CD4-positive, alpha-beta T cell treated with Interleukin-17A for 1 hour (primary cell): ENCODE results near the gene GPR180.
A peak's percentile ranks its signal among the peaks of the same experiment; 100 is the strongest.
"Not testable (repeated sequence)": the region's sequence is repeated elsewhere in the genome, so short reads cannot be mapped to it uniquely, and the experiment has no call there.

Experiments
- DNase-seq: peaks from one replicate; pipeline ENCODE4 v3.0.0-alpha.2; 2020

Gene GPR180

GRCh38 chr13:94598281-94598680, 3.4 kb upstream of the GPR180 start:
- no peak for DNase-seq

GRCh38 chr13:94599877-94600276, 1.8 kb upstream of the GPR180 start:
- no peak for DNase-seq

GRCh38 chr13:94602467-94602866, 810 bp downstream of the GPR180 start:
- no peak for DNase-seq

DNA sequence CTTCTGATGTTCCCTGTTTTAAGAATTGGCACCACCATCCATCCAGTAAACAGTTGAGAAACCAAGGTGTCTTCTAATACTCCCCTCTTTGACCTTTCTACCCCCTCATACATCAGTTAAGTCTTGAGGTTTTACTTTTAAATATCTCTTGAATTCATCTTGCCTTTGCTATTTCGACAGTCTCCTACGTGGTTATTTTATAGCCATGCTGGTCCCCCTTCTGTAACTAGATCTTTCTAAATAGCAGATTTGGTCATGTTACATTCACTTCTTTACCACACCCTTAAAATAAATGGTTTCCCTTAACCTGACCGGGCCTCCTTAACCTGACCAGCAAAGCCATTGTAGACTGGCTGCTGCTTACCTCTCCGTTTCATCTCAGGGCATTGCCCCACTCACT, 5.4 kb downstream of the GPR180 start:
- DNase-seq: no peak

DNA sequence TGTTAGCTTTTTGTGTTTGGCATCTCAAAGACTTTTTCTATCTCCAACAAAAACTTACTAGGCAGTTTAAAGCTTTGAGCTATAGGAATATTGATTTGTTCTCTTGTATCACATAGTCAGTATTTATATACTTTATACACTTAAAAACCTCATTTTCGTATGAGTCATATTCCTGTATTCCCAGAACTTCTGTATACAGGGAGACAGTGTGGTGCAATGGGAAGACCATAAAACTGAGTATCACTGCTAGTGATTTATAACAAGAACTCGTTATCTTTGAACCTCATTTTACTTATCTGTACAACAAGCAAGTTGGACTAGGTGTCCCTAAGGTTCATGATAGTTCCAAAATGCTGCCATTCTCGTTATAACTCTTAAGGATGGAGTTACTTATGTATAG, 6.3 kb downstream of the GPR180 start:
- no peak for DNase-seq

GRCh38 chr13:94608586-94608985, 6.9 kb downstream of the GPR180 start:
- DNase-seq: no peak

GRCh38 chr13:94609196-94609595, 7.5 kb downstream of the GPR180 start:
- no peak for DNase-seq

GRCh38 chr13:94610475-94610874, 8.8 kb downstream of the GPR180 start:
- DNase-seq: no peak

- no peak for DNase-seq
These were observed 10.4 kb downstream of the GPR180 start for GRCh38 chr13:94612050-94612449.

GRCh38 chr13:94613051-94613450, 11.4 kb downstream of the GPR180 start:
- no peak for DNase-seq

- DNase-seq: peak; percentile 72
These were observed 15.8 kb downstream of the GPR180 start for GRCh38 chr13:94617389-94618000.

- peak; percentile 28 for DNase-seq
These were observed 18.7 kb downstream of the GPR180 start for GRCh38 chr13:94620286-94620896.

GRCh38 chr13:94622344-94622743, 20.7 kb downstream of the GPR180 start:
- no peak for DNase-seq

DNA sequence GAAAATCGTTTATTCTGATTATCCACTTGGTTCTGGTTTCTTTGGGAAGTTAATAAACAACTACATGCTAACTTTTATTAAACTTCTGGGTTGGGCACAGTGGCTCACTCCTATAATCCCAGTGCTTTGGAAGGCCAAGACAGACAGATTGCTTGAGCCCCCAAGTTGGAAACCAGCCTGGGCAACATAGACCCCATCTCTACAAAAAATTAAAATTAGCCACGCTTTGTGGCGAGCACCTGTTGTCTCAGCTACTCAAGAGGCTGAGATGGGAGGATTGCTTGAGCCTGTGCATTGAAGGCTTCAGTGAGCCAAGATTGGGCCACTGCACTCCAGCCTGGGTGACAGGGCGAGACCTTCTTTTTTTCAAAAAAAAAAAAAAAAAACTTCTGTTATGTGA, 21.7 kb downstream of the GPR180 start:
- DNase-seq: no peak

DNA sequence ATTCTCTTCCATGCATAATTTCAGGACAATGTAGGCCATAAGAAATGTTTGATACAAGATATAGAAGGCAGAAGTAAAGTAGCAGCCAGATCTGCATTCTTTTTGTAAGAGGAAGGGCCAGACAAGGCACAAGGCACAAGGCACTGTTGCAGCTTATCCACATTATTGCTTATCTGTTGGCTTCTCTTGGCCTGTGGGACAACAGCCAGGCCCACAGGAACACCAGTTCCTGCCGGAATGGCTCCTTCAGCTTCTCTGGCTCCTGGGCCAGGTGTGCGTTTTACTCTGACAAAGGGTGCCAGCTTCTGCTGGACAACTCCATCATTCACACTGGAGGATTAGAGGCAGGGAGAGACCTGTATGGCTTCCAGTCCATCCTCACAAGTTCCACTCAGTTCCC, 29.2 kb downstream of the GPR180 start:
- DNase-seq: no peak

GRCh38 chr13:94632226-94632980, 30.7 kb downstream of the GPR180 start:
- DNase-seq: no peak

DNA sequence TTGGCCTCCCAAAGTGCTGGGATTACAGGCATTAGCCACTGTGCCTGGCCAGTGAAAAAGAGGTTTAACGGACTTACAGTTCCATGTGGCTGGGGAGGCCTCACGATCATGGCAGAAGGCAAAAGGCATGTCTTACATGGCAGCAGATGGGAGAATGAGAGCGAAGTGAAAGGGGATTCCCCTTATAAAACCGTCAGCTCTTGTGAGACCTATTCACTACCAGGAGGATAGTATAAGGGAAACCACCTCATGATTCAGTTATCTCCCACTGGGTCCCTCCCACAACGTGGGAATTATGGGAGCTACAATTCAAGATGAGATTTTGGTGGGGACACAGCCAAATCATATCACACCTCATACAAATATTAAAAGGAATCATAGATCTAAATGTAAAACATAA, 34.4 kb downstream of the GPR180 start:
- DNase-seq: not testable (repeated sequence)

DNA sequence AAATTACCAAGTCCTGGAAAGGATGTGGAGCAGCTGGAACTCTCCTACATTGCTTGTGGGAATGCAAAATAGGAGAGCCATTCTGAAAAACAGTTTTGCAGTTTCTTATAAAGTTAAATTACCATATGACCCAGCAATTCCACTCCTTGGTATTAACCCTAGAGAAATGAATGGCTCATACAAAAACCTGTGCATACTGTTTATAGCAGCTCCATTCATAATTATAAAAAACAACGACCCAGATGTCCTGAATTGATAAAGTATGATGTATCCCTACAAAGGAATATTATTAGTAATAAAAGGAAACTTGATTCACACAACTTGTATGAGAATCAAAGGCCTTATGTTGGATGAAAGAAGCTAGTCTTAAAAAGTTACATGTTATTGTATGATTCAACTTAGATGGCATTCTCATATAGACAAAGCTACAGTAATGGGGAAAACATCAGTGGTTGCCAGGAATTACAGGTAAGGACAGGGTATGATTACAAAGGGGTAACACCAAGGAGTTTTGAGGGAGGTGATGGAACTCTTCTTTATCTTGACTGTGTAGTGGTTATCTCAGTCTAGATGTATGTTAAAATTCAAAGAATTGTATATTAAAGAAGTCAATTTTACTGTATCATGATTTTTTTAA, 35.4 kb downstream of the GPR180 start:
- no peak for DNase-seq

GRCh38 chr13:94637677-94638076, 36.0 kb downstream of the GPR180 start:
- not testable (repeated sequence) for DNase-seq

GRCh38 chr13:94640721-94641120, 39.1 kb downstream of the GPR180 start:
- no peak for DNase-seq

GRCh38 chr13:94641409-94641941, 39.8 kb downstream of the GPR180 start:
- no peak for DNase-seq

- DNase-seq: no peak
These were observed 45.2 kb downstream of the GPR180 start for GRCh38 chr13:94646904-94647303.

DNA sequence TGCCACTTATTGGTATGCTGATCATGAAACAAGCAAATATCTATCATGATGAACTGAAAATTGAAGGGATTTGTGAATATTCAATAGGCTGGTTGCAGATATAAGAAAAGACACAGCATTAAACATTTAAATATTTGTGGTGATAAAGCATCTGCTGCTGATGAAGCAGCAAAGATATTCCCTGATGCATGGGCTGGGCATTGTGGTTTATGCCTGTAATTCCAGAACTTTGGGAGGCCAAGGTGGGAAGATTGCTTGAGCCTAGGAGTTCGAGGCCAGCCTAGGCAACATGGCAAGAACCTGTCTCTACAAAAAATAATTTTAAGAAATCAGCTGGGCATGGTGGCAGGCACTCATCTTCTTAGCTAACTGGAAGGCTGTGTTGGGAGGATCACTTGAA, 54.5 kb downstream of the GPR180 start:
- DNase-seq: no peak

GRCh38 chr13:94656766-94657165, 55.1 kb downstream of the GPR180 start:
- no peak for DNase-seq
